ENCODE results near the gene TMEM79.

DNA sequence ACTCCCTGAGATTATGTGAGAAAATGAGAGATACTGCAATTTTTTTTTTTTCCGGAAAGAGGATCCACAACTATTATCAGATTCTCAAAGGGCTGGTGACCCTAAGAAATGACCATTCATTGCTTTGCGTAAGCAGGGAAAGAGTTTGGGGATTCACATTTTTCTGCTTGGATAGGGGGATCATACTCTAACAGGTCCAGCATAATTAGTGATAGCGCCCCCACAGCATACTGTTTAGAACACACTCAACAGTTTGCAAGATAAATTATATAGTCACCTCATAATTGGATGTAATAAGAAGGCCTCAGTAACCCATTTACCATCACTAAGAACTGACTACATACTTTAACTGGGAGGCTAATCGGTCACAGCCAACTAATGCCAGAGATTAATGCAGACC, 52.1 kb downstream of the TMEM79 start:
- no peak for TF ChIP-seq POLR2AphosphoS5 (IDR thresholded peaks at IDR 0.05; ENCODE audit: low read depth, low read length)
- no peak for TF ChIP-seq TAF1 (IDR thresholded peaks at IDR 0.05; ENCODE audit: borderline replicate concordance, low read depth, low read length)
